PC-9 (cell line): Measurements from ENCODE around the gene LY6G6F.

ENCODE experiments used
- EZH2 ChIP-seq: fragments of 200-600 bp; sonication (generic); IDR thresholded peaks from 2 replicates; pipeline ENCODE4 v1.8.0; 2017; ENCODE audit warnings: antibody characterized with exemption, low read depth
- TF ChIP-seq, protein P1 (sequence below): fragments of 200-600 bp; sonication (generic); conservative IDR thresholded peaks from 2 replicates; pipeline ENCODE4 v1.6.1; 2017; ENCODE audit warnings: mixed run types, antibody characterized with exemption, mild to moderate bottlenecking, moderate library complexity

DNA sequence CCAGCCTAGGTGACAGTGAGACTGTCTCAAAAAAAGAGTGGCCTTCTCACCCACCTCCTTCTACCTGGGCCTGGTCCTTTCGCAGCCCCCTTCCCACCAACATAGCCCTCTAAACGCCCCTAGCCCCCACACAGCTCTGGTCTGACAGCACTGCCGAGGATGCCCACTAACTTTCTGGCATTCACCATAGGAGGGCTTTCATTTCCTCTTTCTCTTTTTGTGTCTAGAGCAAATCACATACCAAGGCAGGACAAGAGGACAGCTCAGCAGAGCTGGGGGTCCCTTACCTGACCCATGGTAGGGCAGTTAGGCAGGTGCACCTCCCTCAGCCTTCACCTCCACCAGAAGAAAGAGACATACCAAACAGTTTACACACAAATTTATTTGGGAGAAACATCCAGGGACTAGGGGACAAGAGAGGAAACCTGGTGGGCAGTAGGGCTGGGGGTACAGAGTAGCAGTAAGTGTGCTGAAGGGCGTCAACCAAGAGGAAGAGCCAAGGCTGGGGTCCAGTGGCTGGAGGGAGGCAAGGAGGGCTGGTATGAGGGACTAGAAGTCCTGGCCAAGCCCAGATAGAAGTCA lies 30.3 kb upstream of the LY6G6F start:
- TF ChIP-seq, protein P1, sequence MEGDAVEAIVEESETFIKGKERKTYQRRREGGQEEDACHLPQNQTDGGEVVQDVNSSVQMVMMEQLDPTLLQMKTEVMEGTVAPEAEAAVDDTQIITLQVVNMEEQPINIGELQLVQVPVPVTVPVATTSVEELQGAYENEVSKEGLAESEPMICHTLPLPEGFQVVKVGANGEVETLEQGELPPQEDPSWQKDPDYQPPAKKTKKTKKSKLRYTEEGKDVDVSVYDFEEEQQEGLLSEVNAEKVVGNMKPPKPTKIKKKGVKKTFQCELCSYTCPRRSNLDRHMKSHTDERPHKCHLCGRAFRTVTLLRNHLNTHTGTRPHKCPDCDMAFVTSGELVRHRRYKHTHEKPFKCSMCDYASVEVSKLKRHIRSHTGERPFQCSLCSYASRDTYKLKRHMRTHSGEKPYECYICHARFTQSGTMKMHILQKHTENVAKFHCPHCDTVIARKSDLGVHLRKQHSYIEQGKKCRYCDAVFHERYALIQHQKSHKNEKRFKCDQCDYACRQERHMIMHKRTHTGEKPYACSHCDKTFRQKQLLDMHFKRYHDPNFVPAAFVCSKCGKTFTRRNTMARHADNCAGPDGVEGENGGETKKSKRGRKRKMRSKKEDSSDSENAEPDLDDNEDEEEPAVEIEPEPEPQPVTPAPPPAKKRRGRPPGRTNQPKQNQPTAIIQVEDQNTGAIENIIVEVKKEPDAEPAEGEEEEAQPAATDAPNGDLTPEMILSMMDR, result no peak
- TF ChIP-seq EZH2, result no peak
